ENCODE data around the gene FRS3.
A peak's percentile ranks its signal among the peaks of the same experiment; 100 is the strongest.

The FRS3 gene

DNA sequence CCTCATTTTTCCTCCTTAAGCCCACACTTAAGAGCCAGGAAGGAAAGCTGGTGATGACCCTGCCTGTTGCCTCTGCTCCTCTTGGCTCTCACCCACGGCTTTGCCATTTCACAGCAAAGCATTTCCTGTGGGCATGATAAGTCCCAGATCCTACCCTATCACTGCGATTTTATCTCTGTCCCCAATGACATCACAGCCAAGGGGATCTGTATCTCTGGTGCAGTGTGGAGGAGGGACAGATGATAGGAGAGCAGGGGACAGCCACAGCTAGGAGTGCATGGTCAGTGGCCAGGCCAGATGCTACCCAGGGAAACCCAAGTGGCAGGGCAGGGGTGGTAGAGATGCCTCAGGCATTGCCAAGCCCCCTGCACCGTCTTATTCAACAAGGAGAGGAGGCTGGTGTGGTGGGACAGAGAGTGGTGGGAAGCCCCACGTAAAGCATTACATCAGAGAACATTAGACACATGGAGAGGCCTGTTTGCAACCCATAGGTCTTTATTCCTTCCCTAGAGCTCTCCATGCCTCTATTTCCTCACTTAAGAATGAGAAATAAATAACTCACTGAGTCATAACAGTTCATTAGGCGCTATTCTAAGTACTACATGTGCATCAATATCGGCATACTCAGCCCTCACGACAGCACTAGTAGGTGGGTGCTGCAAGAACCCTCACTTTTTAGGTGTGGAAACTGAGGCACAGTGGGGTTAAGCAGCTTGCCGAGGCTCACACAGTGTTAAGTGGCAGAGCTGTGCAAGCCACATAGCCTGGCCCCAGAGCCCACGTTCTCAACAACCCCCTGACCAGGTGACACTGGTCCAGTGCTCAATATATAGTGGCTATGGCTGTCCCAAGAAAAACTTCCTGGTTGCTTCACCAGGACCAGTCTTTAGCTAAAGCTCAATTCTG lies 48.9 kb downstream of the FRS3 start:
- DNase-seq (ENCODE audit: insufficient read length, low spot score) (no peak), FAIRE-seq (no peak)

- FAIRE-seq (no peak), DNase-seq (ENCODE audit: insufficient read length, low spot score) (no peak)
Measured at GRCh38 chr6:41729624-41730023, 50.1 kb downstream of the FRS3 start.

GRCh38 chr6:41728954-41729353 lies 50.7 kb downstream of the FRS3 start:
- FAIRE-seq (no peak), DNase-seq (ENCODE audit: insufficient read length, low spot score) (no peak)

DNA sequence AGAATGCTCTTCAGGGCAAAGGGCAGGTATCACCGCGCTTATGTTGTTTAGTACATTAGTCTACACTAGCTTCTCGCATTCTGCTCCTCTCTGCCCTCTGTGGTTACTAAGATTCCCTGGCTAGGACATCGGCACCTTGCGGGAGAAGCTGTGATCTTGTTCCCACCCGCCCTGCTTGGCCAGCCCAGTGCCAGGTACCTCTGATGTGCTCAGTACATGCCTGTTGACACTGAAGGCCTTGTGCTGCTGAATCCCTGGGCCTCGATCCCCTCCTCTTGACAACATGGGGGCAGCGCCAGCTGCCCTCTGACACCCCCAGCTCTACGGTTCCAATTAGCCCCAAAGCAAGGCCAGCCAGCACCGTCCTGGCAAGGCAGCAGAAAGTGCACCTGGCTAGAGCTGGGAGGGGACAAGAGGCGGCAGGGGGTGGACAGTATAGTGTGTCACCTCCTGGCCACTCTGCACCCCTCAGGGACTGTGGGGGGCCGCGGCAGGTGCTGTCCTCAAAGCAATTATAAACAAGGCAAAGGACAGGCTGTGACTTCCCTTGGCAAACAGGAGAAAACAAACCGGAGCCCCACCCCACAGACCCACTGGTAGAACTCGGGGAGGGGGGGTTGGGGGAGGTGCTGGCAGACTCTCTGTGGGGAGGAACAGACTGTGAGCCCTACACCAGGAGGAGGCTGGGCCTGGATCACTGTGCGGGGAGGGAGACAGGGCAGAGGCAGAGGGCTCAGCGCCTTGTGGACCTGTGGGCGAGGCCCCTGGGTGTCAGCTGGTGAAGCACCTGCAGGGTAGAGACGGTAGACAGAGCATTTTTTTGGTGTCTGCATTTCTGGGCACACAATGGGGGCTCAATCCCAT lies 51.4 kb downstream of the FRS3 start:
- no peak for FAIRE-seq
- DNase-seq (ENCODE audit: insufficient read length, low spot score): no peak

- no peak for DNase-seq (ENCODE audit: insufficient read length, low spot score)
- FAIRE-seq: no peak
Measured at GRCh38 chr6:41727705-41728072, 52.0 kb downstream of the FRS3 start.

DNA sequence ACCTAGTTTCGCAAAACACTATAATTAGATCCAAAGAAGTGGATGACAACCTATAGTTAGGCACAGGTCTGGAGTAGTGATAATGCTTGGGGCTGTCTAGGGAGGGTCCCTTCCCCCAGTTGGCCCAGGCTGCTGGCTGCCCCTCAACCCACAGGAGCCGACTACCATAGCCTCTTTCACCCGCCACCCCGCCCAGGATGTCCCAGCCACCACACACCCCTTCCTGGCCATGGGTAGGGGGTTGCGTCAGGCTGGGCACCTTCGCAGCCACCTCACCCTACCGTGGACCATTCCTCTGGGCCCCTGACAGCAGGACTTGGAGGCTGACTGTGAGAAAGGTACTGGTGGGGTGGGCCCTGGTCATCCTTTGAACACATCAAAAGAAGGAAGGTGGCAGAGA lies 52.8 kb downstream of the FRS3 start:
- DNase-seq (ENCODE audit: insufficient read length, low spot score): no peak
- no peak for FAIRE-seq

GRCh38 chr6:41724586-41725501 lies 54.9 kb downstream of the FRS3 start:
- DNase-seq (ENCODE audit: insufficient read length, low spot score): no peak
- FAIRE-seq: no peak

DNA sequence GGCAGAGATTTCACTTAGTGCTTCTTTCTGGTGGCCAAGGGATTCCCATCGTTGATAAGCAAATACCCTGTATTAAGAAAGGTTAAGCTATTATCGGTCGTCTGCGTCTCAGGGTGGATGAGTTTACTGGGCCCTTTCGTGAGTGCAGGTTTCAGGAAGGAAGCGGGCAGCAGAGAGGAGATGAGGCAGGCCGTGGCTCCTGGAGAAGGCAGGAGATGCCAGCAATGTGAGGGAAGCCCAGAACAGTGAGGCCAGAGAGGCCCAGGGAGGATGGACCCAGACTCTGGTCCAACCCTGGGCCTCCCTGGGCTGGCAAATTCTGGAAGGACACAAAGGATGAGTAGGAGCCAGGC lies 55.5 kb downstream of the FRS3 start:
- no peak for FAIRE-seq
- no peak for DNase-seq (ENCODE audit: insufficient read length, low spot score)

DNA sequence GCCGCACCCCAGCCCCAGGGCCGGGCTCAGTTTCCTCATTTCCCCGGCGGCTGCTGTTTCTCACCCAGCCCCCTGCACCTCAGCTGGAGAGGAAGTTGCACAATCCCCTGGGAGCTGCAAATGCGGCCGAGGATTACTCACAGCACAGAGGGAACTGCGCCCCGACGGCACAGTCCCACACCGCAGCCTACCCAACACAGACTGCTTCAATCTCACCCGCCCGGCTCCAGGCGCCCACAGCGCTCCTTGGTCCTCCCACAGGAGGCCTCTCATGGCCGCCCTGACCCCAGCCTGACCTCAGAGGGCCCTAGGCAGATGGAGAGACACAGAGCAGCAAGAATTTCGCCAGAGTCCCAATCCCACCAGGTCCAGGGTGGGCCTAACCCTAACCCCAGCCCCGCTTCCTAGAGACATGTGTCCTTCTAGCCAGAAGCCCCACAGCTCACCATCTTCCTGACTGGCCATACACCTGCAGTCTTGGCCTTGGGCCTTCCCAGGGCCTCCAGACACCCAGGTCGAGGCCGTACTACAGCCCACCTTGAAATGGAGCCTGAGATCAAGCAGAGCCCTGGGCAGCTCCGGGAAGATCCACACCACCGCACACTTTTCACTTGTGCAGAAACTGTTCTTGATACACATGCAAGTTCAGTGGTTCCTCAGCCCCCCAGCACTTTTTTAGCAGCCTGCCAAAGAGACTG lies 56.0 kb downstream of the FRS3 start:
- DNase-seq (ENCODE audit: insufficient read length, low spot score): peak; percentile 94
- FAIRE-seq: peak; percentile 55

DNA sequence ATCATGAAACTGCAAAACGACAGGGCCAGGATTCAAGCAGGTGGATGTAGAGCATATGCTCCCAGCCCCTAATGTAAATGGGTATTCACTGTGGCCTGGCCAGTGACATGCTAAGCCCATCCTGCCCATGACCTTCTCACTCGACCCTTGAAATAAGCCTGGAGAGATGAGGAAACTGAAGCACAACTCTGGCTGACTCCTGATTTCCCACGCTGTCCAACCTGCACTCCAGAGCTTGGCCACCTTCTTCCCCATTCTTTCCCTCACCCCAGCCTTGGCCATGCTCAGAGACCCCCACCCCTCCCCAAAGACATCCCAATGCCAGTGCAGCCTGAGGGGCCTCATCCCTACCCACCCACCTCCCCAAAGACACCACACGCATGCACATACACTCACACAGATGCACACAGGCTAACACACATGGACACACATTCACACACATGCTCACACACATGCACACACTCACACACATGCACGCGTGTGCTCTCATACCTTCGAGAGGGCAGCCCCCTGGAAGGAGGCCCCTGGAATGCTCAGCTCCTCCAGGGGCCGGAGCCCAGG lies 56.7 kb downstream of the FRS3 start:
- no peak for DNase-seq (ENCODE audit: insufficient read length, low spot score)
- peak; percentile 65 for FAIRE-seq

GRCh38 chr6:41721414-41721813 lies 58.3 kb downstream of the FRS3 start:
- DNase-seq (ENCODE audit: insufficient read length, low spot score) (no peak), FAIRE-seq (no peak)

- FAIRE-seq: no peak
- no peak for DNase-seq (ENCODE audit: insufficient read length, low spot score)
Measured at GRCh38 chr6:41720783-41721182, 58.9 kb downstream of the FRS3 start.

- FAIRE-seq (no peak), DNase-seq (ENCODE audit: insufficient read length, low spot score) (no peak)
Measured at GRCh38 chr6:41720262-41720620, 59.5 kb downstream of the FRS3 start.
